HG02870 (cell line): ENCODE results near the gene MDM1.
A peak's percentile ranks its signal among the peaks of the same experiment; 100 is the strongest.

Experiments used
- ATAC-seq: cut with Tn5 transposase; IDR thresholded peaks from one replicate; pipeline ENCODE4 v1.9.1; 2021; ENCODE audit warnings: mild to moderate bottlenecking, moderate library complexity; ENCODE audit not compliant: unreplicated experiment

The MDM1 gene, protein sequence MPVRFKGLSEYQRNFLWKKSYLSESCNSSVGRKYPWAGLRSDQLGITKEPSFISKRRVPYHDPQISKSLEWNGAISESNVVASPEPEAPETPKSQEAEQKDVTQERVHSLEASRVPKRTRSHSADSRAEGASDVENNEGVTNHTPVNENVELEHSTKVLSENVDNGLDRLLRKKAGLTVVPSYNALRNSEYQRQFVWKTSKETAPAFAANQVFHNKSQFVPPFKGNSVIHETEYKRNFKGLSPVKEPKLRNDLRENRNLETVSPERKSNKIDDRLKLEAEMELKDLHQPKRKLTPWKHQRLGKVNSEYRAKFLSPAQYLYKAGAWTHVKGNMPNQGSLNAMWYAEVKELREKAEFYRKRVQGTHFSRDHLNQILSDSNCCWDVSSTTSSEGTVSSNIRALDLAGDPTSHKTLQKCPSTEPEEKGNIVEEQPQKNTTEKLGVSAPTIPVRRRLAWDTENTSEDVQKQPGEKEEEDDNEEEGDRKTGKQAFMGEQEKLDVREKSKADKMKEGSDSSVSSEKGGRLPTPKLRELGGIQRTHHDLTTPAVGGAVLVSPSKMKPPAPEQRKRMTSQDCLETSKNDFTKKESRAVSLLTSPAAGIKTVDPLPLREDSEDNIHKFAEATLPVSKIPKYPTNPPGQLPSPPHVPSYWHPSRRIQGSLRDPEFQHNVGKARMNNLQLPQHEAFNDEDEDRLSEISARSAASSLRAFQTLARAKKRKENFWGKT

DNA sequence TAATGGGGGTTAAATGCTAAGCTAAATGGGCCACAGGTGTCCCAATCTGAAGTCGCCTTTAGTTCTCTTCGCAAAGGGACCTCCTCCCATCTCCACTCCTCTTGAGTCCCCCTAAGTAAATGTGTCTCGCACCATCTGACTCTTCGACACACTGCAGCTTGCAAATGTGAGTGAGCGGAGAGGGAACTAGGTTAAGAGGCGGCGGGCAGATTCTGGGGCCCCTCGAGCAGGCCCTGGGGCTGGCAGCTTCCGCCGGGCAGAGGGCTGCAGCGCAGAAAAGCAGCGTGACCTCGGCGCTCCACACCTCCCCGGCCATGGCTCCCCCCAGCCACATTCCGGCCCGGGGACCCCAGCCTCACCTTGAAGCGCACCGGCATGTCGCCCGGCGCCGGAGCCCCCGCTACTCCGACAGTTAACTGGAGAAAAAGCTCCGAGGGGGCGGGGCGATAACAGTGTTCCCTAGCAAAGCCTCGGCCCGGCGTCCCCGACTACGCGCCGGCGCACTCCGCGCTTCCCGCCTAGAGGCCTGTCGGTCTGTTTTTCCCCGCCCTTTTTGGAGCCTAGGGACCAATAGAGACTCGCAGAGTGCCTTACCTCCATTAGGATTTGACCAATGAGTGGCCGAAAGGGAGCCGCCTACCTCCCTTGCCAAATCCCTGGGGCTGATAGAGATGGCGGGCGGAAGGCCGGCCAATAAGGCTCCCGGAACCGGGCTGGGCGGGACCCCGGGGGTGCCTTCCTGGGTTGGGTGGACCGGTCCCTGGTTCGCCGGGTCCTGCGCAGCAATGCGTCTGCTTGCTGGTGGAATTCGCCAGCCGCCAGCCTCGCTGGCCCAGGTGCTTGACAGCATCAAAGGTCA lies at the start of gene MDM1:
Gene MDM1, minus strand, starts transcription at position 494 of the 859 bp plus-strand sequence. Its CDS starts 117 bp downstream, at position 377.
- ATAC-seq: peak; percentile 99

DNA sequence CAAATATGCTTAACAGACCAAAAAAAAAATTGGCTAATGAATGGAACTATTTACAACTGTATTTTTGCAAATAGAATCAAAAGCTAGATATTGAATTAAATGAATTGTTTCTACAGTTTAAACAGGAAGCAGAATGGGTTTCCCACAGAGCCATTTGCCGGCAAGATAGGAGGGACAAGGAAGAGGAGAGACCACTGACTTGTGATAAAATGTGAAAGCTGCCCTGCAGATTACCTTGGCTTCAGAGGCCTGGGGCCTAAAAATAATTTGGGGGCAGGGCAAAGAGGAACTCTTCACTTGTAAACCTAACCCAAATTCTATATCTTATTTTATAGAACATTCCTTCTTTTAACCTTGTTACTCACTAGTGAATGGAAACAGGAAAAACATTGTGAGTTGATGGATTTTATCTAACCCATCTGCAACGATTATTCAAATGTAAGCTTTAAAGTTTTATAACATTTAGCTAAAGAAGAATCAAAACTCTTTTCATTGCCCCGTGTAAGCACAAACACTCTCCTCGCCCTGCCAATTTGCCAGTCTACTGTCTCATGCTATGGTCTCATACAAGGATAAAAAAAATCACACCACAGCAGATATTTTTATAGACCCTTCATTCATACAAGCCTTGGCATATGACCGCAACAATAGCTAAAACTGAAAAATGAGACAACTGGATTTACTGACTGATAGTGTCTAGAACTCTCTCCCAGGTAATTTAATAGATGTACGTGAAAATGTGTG lies 49.5 kb upstream of the MDM1 start:
- ATAC-seq: no peak

DNA sequence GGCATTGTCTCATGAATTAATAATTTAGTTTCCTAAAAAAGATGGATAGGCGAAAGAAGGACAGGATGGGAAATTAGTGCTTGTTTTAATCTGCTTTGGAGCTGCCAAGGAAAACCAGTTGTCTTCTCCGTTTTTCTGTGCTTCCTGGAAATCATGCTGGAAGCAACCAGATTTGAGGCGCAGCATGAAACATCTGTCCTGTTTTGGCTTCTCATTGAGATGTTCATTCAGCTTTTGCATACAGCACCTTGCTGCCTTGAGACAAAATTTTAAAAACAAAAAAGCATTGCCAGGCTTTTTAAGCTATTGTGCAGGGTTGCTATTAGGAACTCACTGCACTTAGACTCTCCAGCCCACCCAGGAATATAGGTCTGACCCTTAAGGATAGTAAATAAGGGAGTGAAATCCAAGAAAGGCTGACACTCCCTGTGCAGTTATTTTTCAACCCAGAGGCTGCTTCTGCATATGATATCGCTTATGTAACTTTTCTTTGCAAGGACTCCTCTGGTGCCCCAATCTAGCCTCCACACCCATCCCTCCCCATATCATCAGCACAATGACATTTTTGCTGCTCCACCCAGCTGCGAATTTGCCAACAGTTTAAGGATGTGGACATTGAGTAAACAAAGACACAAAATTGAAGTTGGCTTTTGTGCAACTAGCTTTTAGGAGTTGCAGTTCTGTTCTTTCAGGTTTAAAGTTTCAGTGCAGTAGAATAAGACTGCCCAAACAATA lies 46.9 kb upstream of the MDM1 start:
- no peak for ATAC-seq

DNA sequence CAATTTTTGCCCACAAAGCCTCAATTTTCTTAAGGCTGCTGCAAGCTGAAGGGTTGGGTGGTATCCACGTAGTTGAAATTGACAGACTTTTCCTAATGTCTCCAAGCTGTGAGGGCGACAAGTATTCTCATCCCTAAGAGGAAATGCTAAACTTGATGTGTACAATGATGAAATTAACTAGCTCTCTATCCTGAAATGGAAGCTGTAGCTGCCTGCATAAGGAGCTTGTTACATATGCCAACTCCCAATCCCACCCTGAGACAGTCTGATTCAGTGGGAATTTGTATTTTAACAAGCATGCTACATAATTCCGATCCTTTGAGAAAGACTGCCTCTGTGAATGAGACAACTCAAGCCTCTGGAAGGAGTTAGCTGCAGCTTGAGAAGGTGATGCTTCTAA lies 45.7 kb upstream of the MDM1 start:
- ATAC-seq: no peak

DNA sequence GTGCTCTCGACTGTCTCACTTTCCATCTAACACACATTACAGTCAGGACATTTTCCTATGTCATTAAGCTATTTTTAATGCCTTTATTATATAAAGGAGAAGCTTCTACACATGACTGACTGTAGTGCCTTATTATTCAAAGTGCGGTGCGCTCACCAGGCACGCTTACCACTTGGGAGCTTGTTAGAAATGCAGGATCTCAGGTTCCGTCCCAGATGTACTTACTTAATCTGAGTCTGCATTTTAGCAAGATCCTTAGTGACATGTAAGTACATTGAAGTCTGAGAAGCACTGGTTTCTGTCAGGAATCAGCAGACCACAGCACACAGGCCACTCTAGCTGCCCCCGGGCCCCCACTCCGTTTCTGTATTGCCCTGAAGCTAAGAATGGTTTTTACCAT lies 44.7 kb upstream of the MDM1 start:
- no peak for ATAC-seq

DNA sequence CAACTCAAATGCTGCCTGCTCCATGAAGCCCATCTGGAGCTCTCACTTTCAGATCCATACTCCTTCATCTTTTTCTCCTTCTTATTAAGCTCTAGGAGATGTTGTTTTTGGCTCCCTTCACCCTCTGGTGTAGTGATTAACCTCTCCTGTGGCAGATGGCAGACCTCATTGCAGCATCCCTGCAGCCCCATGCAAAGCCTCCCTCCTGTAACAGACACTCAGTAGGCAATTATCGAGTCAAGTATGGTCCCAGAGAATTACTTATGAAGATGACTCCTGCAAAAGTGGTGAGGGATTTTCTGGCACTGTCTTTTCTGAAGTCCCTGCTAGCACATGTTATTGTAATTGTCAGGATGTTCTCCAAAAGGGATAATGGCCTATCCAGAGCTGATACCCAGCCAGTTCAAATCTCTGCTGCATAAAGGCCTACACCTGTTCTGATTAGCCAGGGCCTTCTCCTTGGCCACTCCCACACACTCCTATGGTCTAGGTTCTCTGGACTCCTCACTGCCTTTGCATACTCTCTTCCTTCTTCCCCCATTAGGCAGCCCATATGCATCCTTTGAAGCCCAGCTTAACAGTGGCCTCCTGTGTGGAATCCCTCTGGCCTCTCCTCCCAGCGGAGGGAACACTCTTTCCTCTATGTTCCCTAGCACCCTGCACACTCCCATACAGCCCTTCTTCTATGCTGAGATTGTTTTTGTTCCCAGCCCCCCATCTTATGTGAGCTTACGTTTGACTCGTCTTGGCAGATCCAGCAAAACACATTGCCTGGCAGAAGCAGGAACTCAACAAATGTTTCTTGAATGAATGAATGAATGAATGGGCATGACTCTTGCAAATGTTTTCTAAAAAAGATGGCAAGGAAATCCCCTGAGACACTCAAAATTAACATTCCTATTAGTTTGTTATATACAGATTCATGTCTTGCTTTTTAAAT lies 43.9 kb upstream of the MDM1 start:
- no peak for ATAC-seq

DNA sequence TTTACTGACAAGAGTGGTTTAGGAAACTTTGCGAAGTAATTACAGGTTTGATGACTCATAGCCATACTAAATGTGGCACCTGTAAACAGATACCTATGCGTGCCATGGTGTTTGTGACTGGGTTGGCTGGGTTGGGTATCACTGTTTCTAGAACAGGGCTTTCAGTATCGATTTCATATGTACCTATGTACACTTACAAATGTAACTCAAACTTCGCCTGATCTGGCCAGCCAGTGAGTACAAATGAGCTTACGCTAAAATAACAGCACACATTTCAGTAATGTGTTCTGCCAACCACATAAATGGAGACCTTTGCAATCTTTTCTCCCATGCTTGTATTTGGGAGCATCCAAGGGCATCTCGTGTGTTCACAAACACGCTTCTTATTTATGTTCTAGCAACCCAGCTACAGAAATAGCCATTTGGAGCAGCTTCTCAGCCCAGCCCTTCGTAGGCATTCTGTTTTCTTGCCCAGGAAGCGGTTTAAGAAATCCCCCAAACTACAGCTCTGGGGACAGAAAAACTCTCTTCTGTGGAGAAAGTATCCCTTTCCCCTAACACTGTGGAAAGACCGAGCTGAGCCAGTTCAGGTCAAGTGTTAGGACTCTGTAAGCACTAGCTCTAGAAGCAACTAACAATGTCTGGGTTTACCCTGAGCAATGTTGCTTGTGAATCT lies 42.3 kb upstream of the MDM1 start:
- ATAC-seq: peak; percentile 94

DNA sequence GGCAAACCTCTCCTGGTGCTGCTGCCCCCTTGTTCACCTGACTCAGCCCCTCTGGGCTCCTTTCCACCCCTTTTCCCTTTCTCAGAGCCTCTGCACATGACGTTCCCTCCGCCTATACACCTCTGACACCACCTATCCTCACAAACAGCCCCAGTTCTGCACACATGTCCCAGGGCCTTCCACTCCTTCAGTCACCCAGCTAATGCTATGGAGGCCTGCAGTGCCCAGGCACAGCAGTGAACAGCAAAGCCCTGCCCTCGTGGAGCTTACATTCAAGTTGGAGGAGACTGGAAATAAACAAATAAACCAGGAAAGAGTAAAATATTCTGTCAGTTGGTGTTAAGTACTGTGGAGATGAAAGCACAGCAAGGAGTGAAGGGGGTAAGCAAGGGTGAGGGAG lies 38.5 kb upstream of the MDM1 start:
- ATAC-seq: no peak

DNA sequence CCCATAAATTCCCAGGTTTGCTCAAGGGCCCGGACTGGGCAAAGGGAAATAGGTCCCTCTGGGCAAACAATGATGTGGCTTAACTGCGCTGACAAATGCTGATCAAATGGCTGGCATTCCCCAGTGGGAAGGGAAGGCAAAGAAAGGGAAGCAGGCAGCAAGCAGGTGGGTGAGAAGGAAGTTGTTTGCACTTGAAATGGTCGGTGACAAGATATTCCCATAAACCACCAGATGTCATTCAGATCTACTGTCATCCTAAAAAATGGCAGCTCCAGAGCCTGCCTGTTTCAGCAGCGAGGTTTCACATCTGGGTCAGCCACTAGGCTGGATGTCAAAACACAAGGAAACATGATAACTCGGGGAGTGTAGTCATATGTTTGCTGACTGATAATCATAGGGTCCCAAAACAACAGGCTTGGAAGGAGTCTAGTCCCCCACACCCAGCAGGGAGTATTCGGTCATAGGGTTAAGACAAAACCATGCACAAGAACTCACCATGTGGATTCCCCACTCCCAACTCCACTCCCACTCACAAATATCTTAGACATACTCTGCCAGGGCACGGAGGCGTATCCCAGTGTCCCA lies 37.9 kb upstream of the MDM1 start:
- no peak for ATAC-seq

DNA sequence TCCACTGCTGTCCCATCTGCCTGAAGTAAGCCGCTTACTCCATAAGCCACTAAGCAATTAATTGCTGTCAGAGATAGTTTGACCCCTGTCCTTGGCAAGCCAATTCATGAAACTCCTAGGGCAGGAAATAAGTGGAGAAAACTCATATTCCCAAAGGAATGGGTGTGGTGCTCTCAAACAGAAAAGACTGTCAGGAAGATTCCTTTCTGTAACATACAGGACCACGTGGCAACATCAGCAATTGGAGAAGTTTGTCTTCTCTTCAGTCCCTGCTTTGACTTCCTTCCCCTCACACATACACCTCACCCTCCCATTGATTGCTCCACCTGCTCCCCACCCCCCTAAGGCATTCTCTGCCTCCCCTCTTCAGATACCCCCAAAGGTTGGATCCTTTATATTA lies 36.2 kb upstream of the MDM1 start:
- no peak for ATAC-seq

DNA sequence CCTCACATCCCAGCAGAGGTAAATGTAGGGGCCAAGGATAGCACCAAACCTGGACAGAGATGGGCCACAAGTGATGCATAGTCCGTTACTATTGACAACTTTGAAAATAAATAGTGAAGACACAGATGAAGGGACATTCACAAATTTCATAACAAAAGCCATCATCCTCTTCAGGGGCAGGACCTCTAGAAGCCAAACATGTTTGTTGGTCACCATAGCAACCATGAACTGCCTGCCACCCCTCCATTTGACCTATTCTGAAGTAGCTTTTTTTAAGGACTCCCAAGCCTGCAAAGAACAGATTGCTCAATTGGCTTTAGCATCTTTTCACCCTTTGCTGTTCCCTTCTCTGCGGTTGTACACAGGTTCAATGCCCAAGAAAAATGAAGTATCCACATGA lies 35.7 kb upstream of the MDM1 start:
- ATAC-seq: no peak

DNA sequence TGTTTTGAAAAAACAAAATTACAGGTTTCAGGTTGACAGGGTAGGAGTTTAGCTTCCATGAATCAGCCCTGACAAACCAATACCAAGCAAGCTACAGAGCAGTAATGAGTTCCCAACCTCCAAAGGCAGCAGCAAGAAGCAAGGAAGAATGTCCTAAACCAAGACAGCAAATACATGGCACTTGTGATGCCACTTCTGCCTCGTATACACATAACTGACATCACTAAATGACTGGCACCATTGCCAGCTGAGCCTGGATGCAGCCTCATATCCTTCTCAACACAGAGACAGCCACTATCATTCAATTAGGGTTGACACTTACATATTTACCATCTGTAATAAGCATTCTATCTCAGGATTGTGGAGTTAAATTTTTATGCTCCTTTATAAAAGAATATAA lies 35.0 kb upstream of the MDM1 start:
- ATAC-seq: no peak

DNA sequence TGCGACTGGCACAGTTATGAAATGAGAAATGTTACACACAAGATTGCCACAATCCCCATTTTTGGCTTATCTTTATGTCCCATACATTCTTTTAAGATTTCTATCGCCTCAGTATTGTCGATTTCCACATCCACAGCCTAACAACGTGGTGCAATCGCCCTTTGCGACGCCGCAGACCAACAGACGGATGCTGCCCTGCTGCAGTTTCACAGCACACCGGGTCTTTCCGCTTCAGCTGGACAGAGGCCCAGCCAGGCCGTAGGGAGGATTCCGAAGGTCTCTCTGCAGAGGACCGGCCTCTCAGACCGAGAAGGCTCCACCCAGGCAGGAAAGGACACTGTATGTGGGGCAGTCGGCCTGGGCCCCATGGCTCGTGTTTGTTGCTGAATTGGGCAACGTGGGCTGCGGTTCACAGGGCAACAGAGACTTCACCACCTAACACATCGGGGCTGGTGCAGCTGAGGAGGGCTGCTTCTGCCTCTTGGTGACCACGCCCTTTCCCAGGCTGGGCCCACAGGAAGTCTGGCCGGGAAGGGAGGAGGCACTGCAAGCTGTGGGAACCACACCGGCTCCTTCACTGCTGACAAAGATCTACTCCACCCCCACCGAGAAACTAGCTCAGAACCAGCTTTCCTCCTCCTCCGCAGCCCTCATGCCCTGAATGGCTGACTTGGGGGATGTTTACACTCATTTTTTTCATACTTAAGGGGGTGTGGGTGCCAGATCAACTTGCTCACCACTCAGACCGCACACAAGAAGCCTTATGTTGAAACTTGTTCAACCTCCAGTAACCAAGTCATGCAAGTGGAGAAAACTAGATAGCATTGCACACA lies 32.9 kb upstream of the MDM1 start:
- peak; percentile 86 for ATAC-seq

DNA sequence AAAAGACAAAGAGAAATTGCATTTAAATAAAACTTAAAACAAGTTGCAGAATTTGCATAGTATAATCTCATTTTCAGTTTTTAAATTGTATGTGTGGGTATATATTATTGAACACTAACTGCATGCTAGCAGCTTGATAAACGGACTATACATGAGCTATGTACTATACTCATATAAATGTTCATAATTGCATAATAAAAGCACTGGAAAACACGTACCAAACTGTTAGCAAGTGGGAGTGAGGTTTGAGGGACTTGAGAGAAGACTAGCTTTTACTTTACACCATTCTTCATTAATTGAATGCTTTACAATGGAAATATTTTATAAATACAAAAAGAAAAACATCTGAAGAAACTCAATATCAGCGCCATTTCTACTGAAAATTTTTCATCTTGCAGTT lies 32.2 kb upstream of the MDM1 start:
- no peak for ATAC-seq

DNA sequence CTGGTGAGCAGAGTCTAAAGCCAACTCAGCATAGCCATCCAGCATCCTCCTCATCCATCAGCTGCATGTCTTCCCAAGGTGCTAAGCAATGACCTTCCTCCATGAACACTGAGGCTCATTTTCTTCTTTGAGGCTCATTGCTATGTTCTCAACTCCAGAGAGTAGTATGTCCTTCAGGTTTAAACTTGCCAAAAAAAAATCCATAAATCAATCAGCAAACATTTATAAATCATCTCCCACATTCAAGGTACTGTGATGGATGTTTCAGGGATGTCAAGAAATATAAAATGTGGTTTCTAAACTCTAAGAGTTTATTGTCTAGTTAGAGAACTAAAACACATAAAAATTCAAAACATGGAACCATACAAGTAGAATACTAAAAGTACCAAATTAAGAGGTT lies 29.8 kb upstream of the MDM1 start:
- no peak for ATAC-seq

DNA sequence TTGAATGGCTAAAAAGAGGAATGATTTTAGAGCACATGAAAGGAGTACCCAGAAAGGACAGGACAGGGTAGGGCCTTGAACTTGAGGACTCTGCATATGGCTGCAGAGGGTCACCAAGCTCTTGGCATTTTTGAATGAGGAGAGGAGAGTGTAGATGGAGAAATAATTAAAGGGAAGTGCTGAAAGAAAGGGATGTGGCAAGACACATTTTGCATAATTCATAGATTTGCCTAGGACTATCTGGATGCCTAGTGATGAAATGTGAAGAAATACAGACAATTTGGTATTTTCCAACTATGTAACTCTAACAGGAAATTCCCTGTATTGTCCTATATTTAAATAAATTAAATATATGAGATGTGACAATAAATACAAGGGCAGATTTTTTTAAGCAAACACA lies 27.5 kb upstream of the MDM1 start:
- no peak for ATAC-seq
